Adrenal gland (tissue), 12 donors: Measurements from ENCODE around the gene BRINP1. TPM values are rescaled to one million over a fixed set of nuclear protein-coding genes. Genes with fewer than 3 reads are reported as not detected.

Experiments
- DNase-seq, 7 donors: peaks; one replicate each; pipeline ENCODE4 v3.0.0-alpha.2; 2019 to 2020
- H3K27ac ChIP-seq, 5 donors: fragments of 200-600 bp; sonication (generic) in 4 of 5; 1 replicate in 3 of 5; 2 replicates in 2 of 5; pipeline versions ENCODE4 v1.5.1 to v1.8.0; 2016 to 2020; ENCODE audit warnings: mild to moderate bottlenecking in 1 of 5
- H3K27me3 ChIP-seq: fragments of 200-600 bp; 2 replicates; pipeline ENCODE4 v1.8.0; 2021
- H3K36me3 ChIP-seq, 2 donors: fragments of 200-600 bp; replicated peaks in 1 of 2; 1 replicate in 1 of 2; 2 replicates in 1 of 2; pipeline versions ENCODE4 v1.5.1 to v1.8.0; 2018 to 2022
- H3K4me1 ChIP-seq, 2 donors: fragments of 200-600 bp; replicated peaks in 1 of 2; 1 replicate in 1 of 2; 2 replicates in 1 of 2; pipeline versions ENCODE4 v1.5.1 to v1.8.0; 2018 to 2021
- H3K4me3 ChIP-seq, 4 donors: fragments of 200-600 bp; sonication (generic) in 3 of 4; one replicate each; pipeline ENCODE4 v1.5.1; 2016 to 2018
- H3K9me3 ChIP-seq, 3 donors: fragments of 200-600 bp; sonication (generic) in 1 of 3; replicated peaks in 1 of 3; 1 replicate in 2 of 3; 2 replicates in 1 of 3; pipeline versions ENCODE4 v1.5.1 to v1.8.0; 2016 to 2021
- CTCF ChIP-seq, 6 experiments: fragments of 450-650 bp in 4 of 6; fragments of 200-600 bp in 2 of 6; sonication (generic) in 1 of 6; IDR thresholded peaks; 1 replicate in 5 of 6; 2 replicates in 1 of 6; pipeline versions ENCODE4 v1.5.1 to v1.8.0; 2016 to 2021; ENCODE audit warnings: antibody characterized with exemption in 6 of 6, mild to moderate bottlenecking in 2 of 6, moderate library complexity in 1 of 6
- POLR2A ChIP-seq, 2 donors: fragments of 450-650 bp; IDR thresholded peaks; one replicate each; pipeline ENCODE4 v1.6.1; 2017; ENCODE audit warnings: antibody characterized with exemption in 2 of 2, mild to moderate bottlenecking in 2 of 2, moderate library complexity in 1 of 2
- WGBS, 4 donors: extraction: QIAGEN DNeasy Blood & Tissue Kit in 2 of 4; methylation state at CpG; one replicate each; pipeline versions ENCODE4 v1.1.5 to v1.1.7; 2013 to 2017; 5-methylcytosine and 5-hydroxymethylcytosine counted together
- intact Hi-C, 2 donors: fragments of 100-400 bp; cut with DNase I; formaldehyde crosslinking; loops; one replicate each; pipeline versions ENCODE4 v1.14.1 to v1.15.0; 2022 to 2023
- polyA plus RNA-seq, 3 donors: library from polyadenylated mRNA; stranded (reverse); fragments of 200-250 nt in 2 of 3; fragments of 350-450 nt in 1 of 3; fragmentation: Illumina TruSeq in 1 of 3; extraction: RNeasy Lipid Tissue Mini Kit (QIAGEN cat#74804) in 1 of 3; gene quantifications; one replicate each; pipeline ENCODE4 v1.2.3, GENCODE V29; 2013 to 2014
- total RNA-seq, 9 donors: library from RNA; depleted of rRNA in 4 of 9; stranded (reverse); fragments of >200 nt in 4 of 9; fragments of 120-200 nt in 1 of 9; fragmentation: NEBNext Ultra II Directional in 1 of 9; extraction: Animal tissue kit (Norgen Biotek cat#: 25700) in 1 of 9; gene quantifications; one replicate each; pipeline versions ENCODE4 v1.1.0 to v1.2.4, GENCODE V29; 2013 to 2023
- donor health status: healthy with polysubstance abuse.
- donor health status: Bipolar disorder and iron deficiency.
- donor health status: DM: yes; HTN: yes; CAD: no.
- donor health status: DM: no; HTN: no; CAD: no.
- donor health status: DM: no; HTN: no; CAD: no.
- donor health status: DM: yes; HTN: yes; CAD: no.

Gene BRINP1
- total and polyA plus RNA-seq, 12 donors, result 0.07 to 6.4 (median 1.2) TPM; not detected in 1

- Histone ChIP-seq H3K27me3 (no peaks in the 10 kb centered on the region), H3K4me3 (no peak overlapping the region), H3K9me3 (no peaks in the 10 kb centered on the region), H3K4me1 (no peaks in the 10 kb centered on the region), H3K36me3 (no peaks in the 10 kb centered on the region), H3K27ac (no peak overlapping the region)
- intact Hi-C loops, result no loop called here
- WGBS, 4 donors, result 75 to 94% (median 83%) methylated on average over 2 of the region's 2 CpGs
- TF ChIP-seq CTCF (IDR thresholded peaks at IDR 0.05) (no peak), POLR2A (IDR thresholded peaks at IDR 0.05) (no peak)
- DNase-seq, result no peak
Observed at GRCh38 chr9:119137479-119137878, 231.8 kb downstream of the BRINP1 start.

GRCh38 chr9:119126040-119126439, 243.2 kb downstream of the BRINP1 start:
- H3K9me3 ChIP-seq, result no peaks in the 10 kb centered on the region
- TF ChIP-seq POLR2A (IDR thresholded peaks at IDR 0.05), result no peak
- no peak for TF ChIP-seq CTCF (IDR thresholded peaks at IDR 0.05)
- no peak for DNase-seq
- H3K27ac ChIP-seq, result no peak overlapping the region
- no peaks in the 10 kb centered on the region for H3K36me3 ChIP-seq
- intact Hi-C loops, result no loop called here
- no peak overlapping the region for H3K4me3 ChIP-seq
- H3K4me1 ChIP-seq, result no peaks in the 10 kb centered on the region
- peaks cover 3% of the 10 kb centered on the region for H3K27me3 ChIP-seq
- 56 to 81% (median 61%) methylated on average over 2 of the region's 2 CpGs for whole genome bisulfite sequencing, 4 donors

GRCh38 chr9:119121899-119122298, 247.3 kb downstream of the BRINP1 start:
- Histone ChIP-seq H3K9me3 (no peaks in the 10 kb centered on the region), H3K36me3 (no peaks in the 10 kb centered on the region), H3K27ac (no peak overlapping the region), H3K4me3 (no peak overlapping the region), H3K4me1 (no peaks in the 10 kb centered on the region), H3K27me3 (peaks cover 3% of the 10 kb centered on the region)
- no peak for TF ChIP-seq CTCF (IDR thresholded peaks at IDR 0.05)
- no peak for TF ChIP-seq POLR2A (IDR thresholded peaks at IDR 0.05)
- DNase-seq, result no peak
- intact Hi-C loops, result no loop called here
- WGBS, 4 donors, result 57 to 81% (median 74%) methylated on average over 1 of the region's 1 CpG

GRCh38 chr9:119117409-119117808, 251.8 kb downstream of the BRINP1 start:
- TF ChIP-seq POLR2A (IDR thresholded peaks at IDR 0.05) (no peak), CTCF (IDR thresholded peaks at IDR 0.05) (no peak)
- intact Hi-C loops, result no loop called here
- Histone ChIP-seq H3K4me1 (no peaks in the 10 kb centered on the region), H3K4me3 (no peak overlapping the region), H3K27ac (no peak overlapping the region), H3K27me3 (no peaks in the 10 kb centered on the region), H3K36me3 (no peaks in the 10 kb centered on the region), H3K9me3 (no peaks in the 10 kb centered on the region)
- DNase-seq, result no peak
